ENCODE results near the gene TPI1.

GRCh38 chr12:6839482-6840201, 27.7 kb upstream of the TPI1 start:
- TF ChIP-seq CTCF (IDR thresholded peaks at IDR 0.05; ENCODE audit: extremely low read depth in 1 of 2, insufficient read depth in 1 of 2, low read depth in 1 of 2, low read length in 2 of 2) (no peak), POLR2A (IDR thresholded peaks at IDR 0.05; ENCODE audit: low read depth, low read length) (no peak), JUN (IDR thresholded peaks at IDR 0.05; ENCODE audit: borderline replicate concordance, insufficient read depth, insufficient read length, low read depth) (no peak), EZH2 (IDR thresholded peaks at IDR 0.05; ENCODE audit: borderline replicate concordance, low read depth, low read length, severe bottlenecking) (no peak), MAX (IDR thresholded peaks at IDR 0.05; ENCODE audit: insufficient read depth, insufficient read length) (no peak), FOS (IDR thresholded peaks at IDR 0.05; ENCODE audit: borderline replicate concordance, insufficient read depth, low read length) (no peak), MYC (IDR thresholded peaks at IDR 0.05; ENCODE audit: low read depth, low read length) (no peak)
